HG03378 (cell line): ENCODE results near the gene NUDT14.

Experiments
- ATAC-seq: cut with Tn5 transposase; IDR thresholded peaks from one replicate; pipeline ENCODE4 v1.9.1; 2021; ENCODE audit warnings: mild to moderate bottlenecking, moderate library complexity; ENCODE audit not compliant: unreplicated experiment

The NUDT14 gene

GRCh38 chr14:105177082-105177481 is 4.0 kb downstream of the NUDT14 start:
- no peak for ATAC-seq

DNA sequence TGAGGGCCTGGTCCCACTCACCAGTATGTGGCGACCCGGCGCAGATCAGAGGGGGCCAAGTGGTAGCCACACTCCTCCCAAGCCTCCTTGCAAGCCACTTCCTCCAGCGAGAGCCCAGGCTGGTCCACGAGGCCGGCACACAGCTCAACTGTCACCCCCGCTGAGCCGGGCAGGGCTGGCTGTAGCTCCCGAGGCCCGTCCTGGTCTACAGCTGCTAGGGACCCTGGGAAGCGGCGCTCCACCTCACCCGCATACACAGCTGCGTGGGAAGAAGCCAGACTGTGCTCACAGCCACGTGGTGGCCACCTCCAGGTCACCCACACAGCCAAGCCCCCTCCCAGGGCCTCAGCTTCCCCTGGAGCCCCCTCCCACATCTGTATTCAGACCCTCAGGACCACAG is 4.6 kb downstream of the NUDT14 start:
- no peak for ATAC-seq

- no peak for ATAC-seq
These were observed 6.9 kb downstream of the NUDT14 start for GRCh38 chr14:105173901-105174894.

GRCh38 chr14:105173145-105173544 is 8.0 kb downstream of the NUDT14 start:
- ATAC-seq: no peak

- no peak for ATAC-seq
These were observed 8.6 kb downstream of the NUDT14 start for GRCh38 chr14:105172476-105172875.

DNA sequence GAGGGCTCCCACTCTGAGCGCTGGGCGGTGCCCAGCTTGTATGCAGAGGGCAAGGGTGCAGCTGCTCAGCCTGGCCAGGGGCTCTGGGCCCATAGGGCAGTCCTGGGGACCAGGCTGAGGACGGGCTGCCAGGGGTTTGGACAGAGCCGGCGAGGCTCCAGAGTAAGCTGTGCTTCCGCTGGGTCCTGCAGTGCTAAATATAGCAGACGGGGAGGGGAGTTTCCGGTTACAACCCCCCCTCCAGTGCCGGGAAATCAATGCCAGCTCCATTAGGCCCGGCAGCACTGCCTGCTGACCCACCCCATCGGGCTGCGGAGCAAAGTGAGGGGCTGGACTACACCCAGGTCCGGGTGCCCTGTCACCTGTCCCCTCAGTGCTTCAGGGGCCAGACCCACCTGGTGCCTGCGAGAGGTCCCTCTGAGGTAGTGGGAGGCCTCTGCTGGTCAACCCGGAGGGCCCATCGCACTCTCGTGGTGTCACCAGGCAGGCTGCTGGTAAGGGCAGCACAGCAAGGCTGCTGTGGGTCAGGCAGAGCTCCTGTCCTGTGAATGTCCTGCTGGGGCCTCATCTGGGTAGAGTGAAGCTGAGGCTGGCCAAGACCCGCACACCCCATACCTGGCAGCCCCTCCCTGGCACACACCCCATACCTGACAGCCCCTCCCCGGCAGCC is 10.0 kb downstream of the NUDT14 start:
- no peak for ATAC-seq

- ATAC-seq: no peak
These were observed 11.1 kb downstream of the NUDT14 start for GRCh38 chr14:105169776-105170655.

DNA sequence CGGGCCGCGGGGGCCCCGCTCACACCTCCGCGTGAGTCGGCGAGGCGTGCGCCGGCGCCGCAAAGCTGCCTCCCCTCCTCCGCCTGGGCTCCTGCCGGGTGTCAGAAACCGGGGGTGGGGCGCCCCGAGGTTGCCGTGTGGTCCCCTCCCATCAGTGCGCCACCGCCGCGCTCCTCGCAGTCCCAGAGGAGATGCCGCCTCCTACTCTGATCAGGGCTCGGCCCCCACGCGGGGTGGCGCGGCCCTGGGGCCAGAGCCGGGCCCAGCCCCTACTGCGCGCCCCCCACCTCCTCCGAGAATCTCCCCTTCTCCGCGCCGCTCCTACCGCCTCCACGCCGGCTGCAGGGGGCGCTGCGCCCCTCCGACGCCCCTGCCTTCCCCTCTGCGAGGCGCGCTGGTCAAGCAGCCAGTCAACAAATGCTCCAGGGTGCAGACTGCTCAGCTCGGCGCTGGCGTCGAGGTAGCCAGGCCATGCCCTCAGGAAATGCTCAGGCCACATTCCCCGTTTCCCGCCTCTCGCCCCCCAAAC is 12.1 kb downstream of the NUDT14 start:
- ATAC-seq: no peak

GRCh38 chr14:105168496-105168978 is 12.6 kb downstream of the NUDT14 start, which contains the start of gene JAG2:
JAG2 (minus strand) TSS chr14:105168776; CDS start chr14:105168420, 356 bp downstream.
- no peak for ATAC-seq

GRCh38 chr14:105168093-105168420 is 13.1 kb downstream of the NUDT14 start:
- no peak for ATAC-seq

GRCh38 chr14:105167303-105168092 is 13.6 kb downstream of the NUDT14 start:
- ATAC-seq: no peak

- ATAC-seq: no peak
These were observed 14.4 kb downstream of the NUDT14 start for GRCh38 chr14:105166571-105167302.

DNA sequence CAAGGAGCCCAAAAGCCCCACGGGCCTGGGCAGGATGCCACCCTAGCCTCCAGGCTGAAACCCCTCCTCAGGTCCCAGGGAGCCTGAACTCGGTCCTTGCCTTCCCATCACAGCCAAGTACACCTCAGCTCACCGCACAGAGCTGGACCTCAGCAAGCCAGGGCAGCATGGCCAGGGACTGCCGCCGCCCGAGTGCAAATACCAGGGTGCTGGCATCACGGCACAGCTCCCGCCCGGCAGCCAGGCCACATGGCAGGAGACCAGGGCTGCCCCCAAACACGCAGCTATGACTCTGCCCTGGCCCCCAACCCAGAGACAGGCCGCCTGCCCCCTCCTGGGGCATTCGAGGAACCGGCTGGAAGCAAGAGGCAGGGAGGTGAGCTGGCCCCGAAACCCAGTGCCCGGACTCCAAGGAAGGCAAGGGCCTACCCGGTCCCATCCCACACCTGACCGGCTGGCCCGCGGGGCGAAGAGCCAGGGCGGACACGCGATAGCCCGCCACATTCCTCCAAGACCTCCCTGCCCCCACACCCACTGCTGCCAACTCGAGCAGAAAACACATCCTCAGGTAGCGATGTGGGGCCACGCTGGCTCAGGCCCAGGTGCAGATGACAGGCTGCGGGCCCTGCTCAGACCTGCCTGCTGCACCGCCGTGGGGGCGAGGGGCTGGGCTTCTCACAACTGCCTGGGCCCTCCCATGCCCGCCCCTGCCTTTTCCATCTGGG is 15.2 kb downstream of the NUDT14 start:
- ATAC-seq: no peak

- ATAC-seq: no peak
These were observed 15.9 kb downstream of the NUDT14 start for GRCh38 chr14:105165134-105165704.

DNA sequence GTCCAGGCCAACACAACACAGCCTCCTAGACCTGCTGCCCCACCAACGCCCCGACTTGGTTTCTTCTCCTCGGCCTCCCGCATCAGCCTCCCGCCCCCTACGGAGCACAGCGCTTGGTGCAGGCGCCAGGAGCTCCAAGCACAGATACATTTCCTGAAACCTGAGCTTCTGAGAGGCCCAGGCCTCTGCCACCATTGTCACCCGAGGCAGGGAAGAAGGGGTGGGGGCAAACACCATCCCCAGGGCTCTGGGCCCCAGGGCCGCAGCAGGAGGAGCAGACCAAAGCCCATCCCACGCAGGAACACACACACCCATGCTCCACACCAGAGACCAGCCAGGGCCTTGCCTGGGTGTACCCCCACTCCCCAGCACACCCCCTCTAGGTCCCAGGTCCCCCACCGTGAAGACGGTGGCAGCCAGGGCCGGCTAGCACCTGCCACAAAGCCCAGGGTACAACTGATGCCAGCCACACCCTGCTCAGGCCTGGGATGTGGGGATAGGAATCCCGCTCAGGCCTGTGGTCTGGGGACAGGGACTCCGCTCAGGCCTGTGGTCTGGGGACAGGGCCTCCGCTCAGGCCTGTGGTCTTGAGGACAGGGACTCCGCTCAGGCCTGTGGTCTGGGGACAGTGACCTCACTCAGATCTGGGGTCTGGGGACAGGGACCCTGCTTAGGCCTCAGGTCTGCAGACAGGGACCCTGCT is 17.9 kb downstream of the NUDT14 start:
- no peak for ATAC-seq

- no peak for ATAC-seq
These were observed 18.5 kb downstream of the NUDT14 start for GRCh38 chr14:105162669-105162979.

GRCh38 chr14:105161964-105162668 is 19.0 kb downstream of the NUDT14 start:
- no peak for ATAC-seq
